MV-4-11 (cell line): ENCODE results near the gene SENP2.
"Not testable (repeated sequence)": the region's sequence is repeated elsewhere in the genome, so short reads cannot be mapped to it uniquely, and the experiment has no call there.

Source experiments
- DNase-seq: peaks from one replicate; lab custom pipeline; 2025; lab: John Stamatoyannopoulos, UW

The SENP2 gene

DNA sequence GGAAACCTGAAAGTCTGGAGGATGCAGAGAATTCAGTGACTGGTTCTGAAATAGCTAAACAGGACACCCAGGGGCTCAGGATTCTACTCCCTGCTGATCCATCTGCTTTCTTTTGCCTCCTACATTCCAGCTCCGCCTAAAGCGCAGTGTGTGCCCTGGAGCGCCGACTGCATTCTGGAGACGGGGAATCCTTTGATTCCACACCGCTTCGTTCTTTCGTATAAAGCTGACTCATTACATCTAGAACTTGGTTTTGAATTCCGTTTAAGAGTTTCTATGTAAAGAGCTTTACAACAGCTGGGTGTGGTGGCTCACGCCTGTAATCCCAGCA is 61.8 kb downstream of the SENP2 start:
- no peak for DNase-seq

- no peak for DNase-seq
Measured at GRCh38 chr3:185648396-185648795, 62.3 kb downstream of the SENP2 start.

GRCh38 chr3:185649414-185649813 is 63.3 kb downstream of the SENP2 start:
- peak; percentile 63 for DNase-seq

DNA sequence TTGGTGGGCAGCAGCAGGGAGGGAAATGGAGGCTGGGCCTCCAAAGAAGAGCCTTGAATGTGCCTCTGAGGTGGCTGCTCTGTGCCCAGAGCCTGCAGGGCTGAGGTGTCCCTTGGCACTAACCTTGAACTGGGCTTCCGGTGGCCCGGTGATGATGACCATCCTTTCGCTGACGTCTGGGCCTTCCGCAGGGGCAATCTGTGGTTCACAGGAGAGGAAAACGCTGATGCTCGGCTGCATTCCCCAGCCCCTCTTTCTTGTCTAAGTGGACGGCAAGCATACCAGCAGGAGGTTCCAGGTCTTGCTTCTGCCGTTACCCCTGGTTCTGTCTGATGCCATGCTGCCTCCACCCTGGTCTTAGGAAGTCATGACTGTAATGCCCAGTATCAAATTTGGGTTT is 65.9 kb downstream of the SENP2 start:
- DNase-seq = no peak

DNA sequence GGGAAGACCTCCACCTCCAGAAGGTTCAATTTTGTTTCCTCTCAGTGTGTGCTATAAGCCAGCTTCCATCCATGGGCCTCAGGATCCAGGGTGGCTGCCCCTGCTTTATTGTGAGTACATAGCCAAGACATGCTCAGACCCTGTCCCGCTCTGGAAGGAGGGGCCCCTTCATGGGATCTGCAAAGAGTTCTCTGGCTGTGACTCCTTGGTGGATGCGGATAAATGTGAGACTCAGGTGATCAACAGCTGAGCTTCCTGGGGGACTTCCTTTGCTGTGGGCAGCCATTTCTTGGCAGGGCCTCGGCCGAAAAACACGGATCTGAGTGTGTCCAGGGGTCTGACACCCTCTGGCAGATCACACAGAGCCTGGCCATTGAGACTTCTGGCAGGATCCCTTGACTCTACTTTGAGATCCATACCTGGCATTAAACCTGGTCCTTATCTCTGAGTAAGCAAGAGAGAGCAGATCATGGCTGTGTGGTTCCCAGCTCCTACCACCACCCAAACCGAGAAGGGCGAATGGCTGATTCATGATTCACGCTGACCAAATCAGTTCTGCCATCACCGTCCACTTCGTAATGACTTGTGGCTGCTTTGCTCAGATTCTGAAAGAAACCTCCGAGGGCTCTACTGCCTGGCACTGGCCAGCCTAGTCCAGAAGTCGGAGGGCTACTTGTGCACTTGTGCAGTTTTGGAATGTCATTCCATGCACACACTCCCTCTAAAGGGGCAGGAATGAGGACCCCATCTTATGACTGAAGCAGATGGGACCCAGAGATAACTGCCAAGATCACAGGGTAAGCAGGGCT is 68.1 kb downstream of the SENP2 start:
- DNase-seq = no peak

GRCh38 chr3:185654758-185655145 is 68.7 kb downstream of the SENP2 start:
- no peak for DNase-seq

DNA sequence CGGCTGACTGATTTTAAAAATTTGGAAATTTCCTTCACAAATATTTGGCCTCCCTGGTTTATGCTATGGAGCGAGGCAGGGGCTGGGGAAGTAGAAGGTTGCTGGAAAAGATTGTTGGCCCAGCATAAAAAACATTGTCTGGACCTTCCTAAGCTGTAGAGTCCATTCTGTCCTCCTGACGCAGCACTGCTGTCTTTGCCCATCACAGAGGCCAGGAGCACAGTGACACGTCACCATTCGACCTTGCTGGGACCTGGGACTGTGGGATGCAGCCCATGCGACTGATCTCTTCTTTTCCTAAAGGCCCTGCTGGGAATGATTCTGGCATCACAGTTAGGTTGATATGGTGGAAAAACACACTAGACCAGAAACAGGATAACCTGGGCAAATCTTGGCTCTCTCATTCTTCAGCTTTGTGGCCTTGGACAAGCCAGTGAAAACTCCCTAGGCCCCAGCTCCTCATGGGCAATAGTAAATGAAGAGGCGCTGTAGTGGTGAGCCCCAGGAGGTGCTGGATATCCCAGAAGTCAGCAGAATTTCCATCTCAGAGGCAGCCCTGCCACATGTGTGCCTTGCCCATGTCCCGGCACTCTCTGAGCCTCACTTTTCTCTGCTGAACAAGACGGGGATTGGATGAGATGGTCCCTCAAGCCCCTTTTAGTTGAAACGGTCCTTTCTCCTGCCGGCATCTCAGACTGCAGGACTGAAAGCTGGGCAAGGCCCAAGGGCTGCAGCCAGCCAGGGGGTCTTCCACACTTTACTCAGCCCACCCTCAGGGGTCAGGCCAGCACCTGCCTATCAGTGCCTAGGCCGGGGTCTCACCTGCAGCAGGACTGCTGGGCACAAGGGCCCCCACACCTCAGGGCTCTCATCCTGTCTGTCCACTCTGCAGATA is 69.6 kb downstream of the SENP2 start:
- no peak for DNase-seq

DNA sequence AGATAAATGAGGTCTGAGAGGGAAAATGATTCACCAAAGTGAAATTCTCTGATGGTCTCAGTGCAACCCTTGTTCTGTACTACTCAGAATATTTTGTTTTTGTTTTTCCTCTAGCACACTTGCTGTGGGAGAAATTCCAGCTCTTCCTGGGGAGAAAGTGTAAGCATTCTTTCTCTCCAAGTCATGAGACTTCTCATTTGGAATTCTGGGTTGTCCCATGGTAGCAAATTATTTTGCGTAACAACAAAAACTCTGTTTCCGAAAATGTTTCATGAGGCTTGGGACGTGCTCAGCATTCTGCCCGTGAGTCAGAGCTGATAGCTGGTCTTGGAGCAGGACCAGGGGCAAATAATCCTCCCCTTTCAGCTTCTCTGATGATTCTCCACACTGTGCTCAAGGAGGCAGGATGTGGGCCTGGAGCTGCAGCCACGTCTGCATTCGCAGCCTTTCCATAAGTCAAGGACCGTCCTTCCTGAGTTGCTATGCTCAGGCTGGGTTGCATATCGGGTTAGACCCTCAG is 70.3 kb downstream of the SENP2 start:
- DNase-seq = no peak

DNA sequence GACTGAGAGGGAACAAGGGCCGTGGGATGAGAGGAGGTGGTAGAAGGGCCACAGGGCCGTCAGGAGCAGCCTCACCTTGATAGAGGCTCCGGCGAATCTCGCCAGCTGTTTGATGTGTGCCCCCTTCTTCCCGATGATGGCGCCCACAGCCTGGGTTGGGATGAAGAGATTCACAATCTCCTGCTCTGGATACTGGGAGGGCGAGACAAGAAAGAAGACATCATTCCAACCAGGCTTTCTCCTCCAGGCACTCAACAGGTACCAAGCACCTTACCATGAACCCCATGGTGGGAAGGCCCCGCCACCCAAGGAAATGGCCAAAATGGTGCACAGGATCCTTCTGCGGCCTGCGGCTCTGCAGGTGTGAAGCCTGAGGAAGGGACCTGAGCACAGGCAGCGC is 71.1 kb downstream of the SENP2 start:
- no peak for DNase-seq

GRCh38 chr3:185657691-185658503 is 71.8 kb downstream of the SENP2 start:
- no peak for DNase-seq

- peak; percentile 41 for DNase-seq
Measured at GRCh38 chr3:185658504-185658912, 72.4 kb downstream of the SENP2 start.

GRCh38 chr3:185658943-185659342 is 72.8 kb downstream of the SENP2 start:
- DNase-seq = no peak

DNA sequence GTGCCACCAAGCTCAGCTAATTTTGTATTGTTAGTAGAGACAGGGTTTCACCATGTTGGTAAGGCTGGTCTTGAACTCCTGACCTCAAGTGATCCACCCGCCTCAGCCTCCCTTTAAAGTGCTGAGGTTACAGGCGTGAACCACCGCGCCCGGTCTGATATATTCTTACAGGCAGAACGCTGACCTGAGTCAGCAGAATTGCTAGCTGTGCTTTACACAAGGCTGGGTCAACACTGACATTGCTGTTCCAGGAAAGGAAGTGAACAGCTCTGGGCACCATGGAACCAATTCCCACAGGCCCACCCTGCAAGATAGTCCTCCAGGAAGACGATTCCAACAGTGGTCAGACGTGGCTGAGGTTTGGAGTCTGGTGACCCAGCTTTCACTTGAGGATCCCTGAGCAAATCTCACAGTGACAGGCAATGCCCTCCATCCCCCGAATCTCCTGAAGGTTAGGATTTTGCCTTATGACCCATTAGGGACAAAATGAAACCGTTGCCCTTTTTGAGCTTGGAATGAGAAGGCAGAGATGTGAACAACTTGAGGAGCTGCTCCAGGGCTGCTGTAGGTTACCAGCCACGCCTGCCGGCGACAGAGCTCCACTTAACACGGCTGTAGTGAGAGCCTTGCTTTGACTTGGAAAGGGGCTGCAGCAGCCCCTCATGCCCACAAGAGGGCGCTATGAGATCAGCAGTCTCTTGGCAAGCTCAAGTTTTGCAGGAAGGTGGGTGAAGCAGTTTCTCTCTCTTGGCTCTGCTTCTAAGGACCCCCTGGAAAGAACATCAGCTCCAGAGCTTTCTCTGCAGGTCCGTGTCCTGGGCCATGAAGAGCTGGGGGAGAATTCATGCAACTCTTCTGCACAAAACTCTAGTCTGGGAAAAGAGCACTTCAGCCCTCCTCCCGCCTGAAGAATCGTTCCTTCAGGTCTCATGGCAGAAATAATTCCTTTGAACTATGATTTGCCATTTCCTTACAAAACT is 74.1 kb downstream of the SENP2 start:
- peak; percentile 64 for DNase-seq

GRCh38 chr3:185661296-185661695 is 75.2 kb downstream of the SENP2 start:
- not testable (repeated sequence) for DNase-seq

DNA sequence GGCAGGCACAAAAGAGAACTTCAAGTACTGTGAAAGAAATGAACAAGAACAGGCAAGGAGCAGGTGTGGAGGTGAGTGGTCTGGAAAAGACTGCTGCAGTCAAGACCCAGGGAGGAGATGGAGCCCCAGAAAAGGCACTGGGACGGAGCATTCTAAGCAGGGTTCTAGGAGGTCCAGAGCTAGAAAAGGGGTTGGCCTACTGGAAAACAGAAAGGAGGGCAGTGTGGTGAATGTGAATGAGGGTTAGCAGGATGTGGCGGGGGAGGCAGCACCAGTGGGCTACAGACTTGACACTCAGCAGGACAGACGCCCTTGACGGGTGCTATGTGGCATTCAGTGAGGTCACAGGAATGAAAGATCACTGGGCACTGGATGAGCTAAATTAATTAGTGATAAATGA is 75.7 kb downstream of the SENP2 start:
- no peak for DNase-seq

- no peak for DNase-seq
Measured at GRCh38 chr3:185663929-185664328, 77.8 kb downstream of the SENP2 start.

- no peak for DNase-seq
Measured at GRCh38 chr3:185667574-185667973, 81.5 kb downstream of the SENP2 start.

- DNase-seq = peak; percentile 66
Measured at GRCh38 chr3:185677146-185677829, 91.2 kb downstream of the SENP2 start.

- no peak for DNase-seq
Measured at GRCh38 chr3:185678027-185678426, 91.9 kb downstream of the SENP2 start.

DNA sequence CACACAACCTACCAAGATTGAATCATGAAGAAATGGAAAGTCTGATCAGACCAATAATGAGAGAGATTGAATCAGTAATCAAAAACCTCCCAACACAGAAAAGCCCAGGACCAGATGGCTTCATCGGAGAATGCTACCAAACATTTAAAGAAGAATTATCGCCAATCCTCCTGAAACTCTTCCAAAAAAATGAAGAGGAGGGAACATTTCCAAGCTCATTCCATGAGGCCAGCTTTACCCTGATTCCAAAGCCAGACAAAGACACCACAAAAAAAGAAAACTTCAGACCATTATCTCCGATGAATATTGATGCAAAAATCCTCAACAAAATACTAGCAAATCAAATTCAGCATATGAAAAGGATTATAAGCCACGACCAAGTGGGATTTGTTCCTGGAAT is 94.1 kb downstream of the SENP2 start:
- no peak for DNase-seq
